Esophagus squamous epithelium (tissue), 5 donors: Measurements from ENCODE around the gene CRTAP. TPM values are rescaled to one million over a fixed set of nuclear protein-coding genes. Genes with fewer than 3 reads are reported as not detected.

Experiments
- DNase-seq: peaks from one replicate; lab custom pipeline; 2025; lab: John Stamatoyannopoulos, UW
- H3K27ac ChIP-seq, 4 donors: fragments of 200-600 bp; sonication (generic); one replicate each; pipeline ENCODE4 v1.5.1; 2016 to 2019; ENCODE audit warnings: mild to moderate bottlenecking in 1 of 4
- H3K27me3 ChIP-seq, 4 donors: fragments of 200-600 bp; sonication (generic); 1 replicate in 3 of 4; 2 replicates in 1 of 4; pipeline versions ENCODE4 v1.5.1 to v1.6.0; 2017 to 2021; ENCODE audit warnings: antibody characterized with exemption in 1 of 4
- H3K36me3 ChIP-seq, 3 donors: fragments of 200-600 bp; sonication (generic); one replicate each; pipeline ENCODE4 v1.5.1; 2016 to 2019
- H3K4me1 ChIP-seq, 3 donors: fragments of 200-600 bp; sonication (generic); one replicate each; pipeline ENCODE4 v1.5.1; 2017 to 2019
- H3K4me3 ChIP-seq, 4 donors: fragments of 200-600 bp; sonication (generic); 1 replicate in 3 of 4; 2 replicates in 1 of 4; pipeline ENCODE4 v1.5.1; 2016 to 2019; ENCODE audit warnings: mild to moderate bottlenecking in 2 of 4, moderate library complexity in 1 of 4
- H3K9me3 ChIP-seq, 3 donors: fragments of 200-600 bp; sonication (generic); one replicate each; pipeline ENCODE4 v1.5.1; 2016 to 2019
- CTCF ChIP-seq, 6 experiments: fragments of 450-650 bp in 4 of 6; fragments of 200-600 bp in 2 of 6; sonication (generic) in 2 of 6; IDR thresholded peaks; one replicate each; pipeline ENCODE4 v1.5.1; 2016 to 2019; ENCODE audit warnings: antibody characterized with exemption in 6 of 6, mild to moderate bottlenecking in 4 of 6, moderate library complexity in 4 of 6
- POLR2A ChIP-seq, 4 donors: fragments of 450-650 bp; IDR thresholded peaks; one replicate each; pipeline ENCODE4 v1.6.1; 2017; ENCODE audit warnings: antibody characterized with exemption in 4 of 4, mild to moderate bottlenecking in 4 of 4, moderate library complexity in 3 of 4
- WGBS, 2 donors: methylation state at CpG; one replicate each; pipeline ENCODE4 v1.1.5; 2018; 5-methylcytosine and 5-hydroxymethylcytosine counted together
- intact Hi-C: fragments of 100-400 bp; cut with DNase I; formaldehyde crosslinking; loops from one replicate; pipeline ENCODE4 v1.15.0; 2022
- total RNA-seq, 4 donors: library from RNA; depleted of rRNA; stranded (reverse); fragments of >200 nt; gene quantifications; one replicate each; pipeline ENCODE4 v1.1.0, GENCODE V29; 2016
- donor health status: DM: yes; HTN: yes; CAD: no.

Gene CRTAP
- total RNA-seq, 4 donors from 2014 or later, result 67.1 to 159 (median 90.9) TPM

GRCh38 chr3:33117461-33117860 lies 3.6 kb downstream of the CRTAP start:
- intact Hi-C loops, result no loop called here
- no peak for TF ChIP-seq POLR2A (IDR thresholded peaks at IDR 0.05)
- TF ChIP-seq CTCF (IDR thresholded peaks at IDR 0.05), result no peak
- no peak for DNase-seq
- H3K9me3 ChIP-seq, result no peaks in the 10 kb centered on the region
- 70 to 84% methylated on average over 3 of the region's 3 CpGs for WGBS, 2 donors
- H3K4me1 ChIP-seq, result peaks cover 3 to 55% (median 6%) of the 10 kb centered on the region in 3 donors
- H3K36me3 ChIP-seq, result peaks cover 0 to 47% (median 0%) of the 10 kb centered on the region in 3 donors
- H3K27ac ChIP-seq, result no peak overlapping the region
- no peaks in the 10 kb centered on the region for H3K27me3 ChIP-seq
- H3K4me3 ChIP-seq, result no peak overlapping the region

GRCh38 chr3:33119891-33120290 lies 6.1 kb downstream of the CRTAP start:
- Histone ChIP-seq H3K9me3 (no peaks in the 10 kb centered on the region), H3K27me3 (no peaks in the 10 kb centered on the region), H3K36me3 (peaks cover 0 to 71% (median 0%) of the 10 kb centered on the region in 3 donors), H3K27ac (no peak overlapping the region), H3K4me3 (no peak overlapping the region), H3K4me1 (peaks cover 0 to 39% (median under 1%) of the 10 kb centered on the region in 3 donors)
- no peak for DNase-seq
- WGBS, 2 donors, result 70 to 74% methylated on average over 2 to 3 of the region's 3 CpGs
- no peak for TF ChIP-seq CTCF (IDR thresholded peaks at IDR 0.05)
- TF ChIP-seq POLR2A (IDR thresholded peaks at IDR 0.05), result no peak
- intact Hi-C loops, result no loop called here

- Histone ChIP-seq H3K27me3 (no peaks in the 10 kb centered on the region), H3K4me1 (peaks cover 0 to 10% (median 0%) of the 10 kb centered on the region in 3 donors), H3K9me3 (no peaks in the 10 kb centered on the region), H3K27ac (no peak overlapping the region), H3K4me3 (no peak overlapping the region), H3K36me3 (peaks cover 0 to 94% (median 0%) of the 10 kb centered on the region in 3 donors)
- intact Hi-C loops, result no loop called here
- 91 to 92% methylated on average over 5 of the region's 5 CpGs for WGBS, 2 donors
- no peak for DNase-seq
- TF ChIP-seq CTCF (IDR thresholded peaks at IDR 0.05), result no peak
- TF ChIP-seq POLR2A (IDR thresholded peaks at IDR 0.05), result no peak
Observed at GRCh38 chr3:33122991-33123390, 9.2 kb downstream of the CRTAP start.

GRCh38 chr3:33124638-33125037 lies 10.8 kb downstream of the CRTAP start:
- TF ChIP-seq CTCF (IDR thresholded peaks at IDR 0.05) (no peak), POLR2A (IDR thresholded peaks at IDR 0.05) (no peak)
- no peak overlapping the region for H3K4me3 ChIP-seq
- H3K27me3 ChIP-seq, result no peaks in the 10 kb centered on the region
- H3K36me3 ChIP-seq, result peaks cover 0 to 91% (median 0%) of the 10 kb centered on the region in 3 donors
- DNase-seq, result no peak
- whole genome bisulfite sequencing, 2 donors, result 67% methylated on average over 1 of the region's 1 CpG; no CpG with 5 or more reads in 1 of the 2 donors
- no peak overlapping the region for H3K27ac ChIP-seq
- intact Hi-C loops, result no loop called here
- H3K9me3 ChIP-seq, result no peaks in the 10 kb centered on the region
- H3K4me1 ChIP-seq, result peaks cover 0 to 4% (median 0%) of the 10 kb centered on the region in 3 donors

GRCh38 chr3:33125840-33126239 lies 12.0 kb downstream of the CRTAP start:
- no peaks in the 10 kb centered on the region for H3K9me3 ChIP-seq
- H3K27me3 ChIP-seq, result no peaks in the 10 kb centered on the region
- no peak overlapping the region for H3K4me3 ChIP-seq
- peaks cover 0 to 91% (median 5%) of the 10 kb centered on the region in 3 donors for H3K36me3 ChIP-seq
- TF ChIP-seq CTCF (IDR thresholded peaks at IDR 0.05) (no peak), POLR2A (IDR thresholded peaks at IDR 0.05) (no peak)
- no peak overlapping the region for H3K27ac ChIP-seq
- intact Hi-C loops, result no loop called here
- DNase-seq, result no peak
- 84% methylated on average over 3 of the region's 3 CpGs for WGBS, 2 donors
- no peaks in the 10 kb centered on the region for H3K4me1 ChIP-seq
